Upper lobe of left lung (tissue), 6 donors: ENCODE results near the gene BABAM2. TPM values are rescaled to one million over a fixed set of nuclear protein-coding genes. Genes with fewer than 3 reads are reported as not detected.

Source experiments
- ATAC-seq, 2 donors: fragments of 200-7000 bp; cut with Tn5 transposase; one replicate each; pipeline ENCODE4 v1.9.1; 2022; ENCODE audit warnings: mild to moderate bottlenecking in 2 of 2, moderate library complexity in 2 of 2; ENCODE audit not compliant: low FRiP score in 2 of 2
- DNase-seq, 2 donors: peaks; one replicate each; pipeline ENCODE4 v3.0.0-alpha.2; 2019 to 2020
- H3K27ac ChIP-seq, 4 donors: fragments of 200-600 bp; sonication (generic); one replicate each; pipeline ENCODE4 v1.5.1; 2016 to 2019
- H3K27me3 ChIP-seq, 4 donors: fragments of 200-600 bp; sonication (generic); one replicate each; pipeline ENCODE4 v1.5.1; 2017 to 2019
- H3K36me3 ChIP-seq, 4 donors: fragments of 200-600 bp; sonication (generic); one replicate each; pipeline ENCODE4 v1.5.1; 2016 to 2019
- H3K4me1 ChIP-seq, 4 donors: fragments of 200-600 bp; sonication (generic); one replicate each; pipeline ENCODE4 v1.5.1; 2018 to 2019
- H3K4me3 ChIP-seq, 4 donors: fragments of 200-600 bp; sonication (generic); one replicate each; pipeline ENCODE4 v1.5.1; 2017 to 2019; ENCODE audit warnings: mild to moderate bottlenecking in 2 of 4, moderate library complexity in 1 of 4
- H3K9me3 ChIP-seq, 4 donors: fragments of 200-600 bp; sonication (generic); one replicate each; pipeline ENCODE4 v1.5.1; 2018 to 2019
- CTCF ChIP-seq, 6 experiments: fragments of 450-650 bp in 4 of 6; fragments of 200-600 bp in 2 of 6; sonication (generic) in 2 of 6; IDR thresholded peaks; one replicate each; pipeline ENCODE4 v1.5.1; 2016 to 2019; ENCODE audit warnings: antibody characterized with exemption in 6 of 6
- EP300 ChIP-seq, 4 donors: sonication (generic); formaldehyde crosslinking; IDR thresholded peaks; one replicate each; pipeline ENCODE4 v1.5.1; 2017; ENCODE audit warnings: antibody characterized with exemption in 4 of 4, control low read depth in 2 of 4
- POLR2A ChIP-seq, 4 donors: fragments of 450-650 bp; IDR thresholded peaks; one replicate each; pipeline ENCODE4 v1.5.1; 2016 to 2017; ENCODE audit warnings: antibody characterized with exemption in 4 of 4, mild to moderate bottlenecking in 2 of 4
- POLR2AphosphoS5 ChIP-seq, 2 donors: sonication (generic); formaldehyde crosslinking; IDR thresholded peaks; one replicate each; pipeline ENCODE4 v1.5.1; 2017; ENCODE audit warnings: antibody characterized with exemption in 2 of 2
- WGBS, 2 donors: methylation state at CpG; one replicate each; pipeline ENCODE4 v1.1.5; 2017 to 2018; 5-methylcytosine and 5-hydroxymethylcytosine counted together
- total RNA-seq, 6 donors: library from RNA; depleted of rRNA in 4 of 6; stranded (reverse); fragments of >200 nt in 4 of 6; gene quantifications; one replicate each; pipeline versions ENCODE4 v1.1.0 to v1.2.1, GENCODE V29; 2016 to 2021
- donor health status: DM: no; HTN: no; CAD: no; lungs with moderate emphysema.
- donor health status: DM: no; HTN: yes; CAD: no; lungs with severe emphysema.

The BABAM2 gene
- total RNA-seq, 6 donors from 2014 or later, result 23.0 to 44.0 (median 38.2) TPM

GRCh38 chr2:28049416-28049815 is 158.9 kb downstream of the BABAM2 start:
- Histone ChIP-seq H3K36me3 (no peaks in the 10 kb centered on the region), H3K27me3 (no peaks in the 10 kb centered on the region), H3K27ac (no peak overlapping the region), H3K9me3 (no peaks in the 10 kb centered on the region), H3K4me1 (peaks cover 13 to 28% (median 17%) of the 10 kb centered on the region in 4 donors), H3K4me3 (no peak overlapping the region)
- no peak for TF ChIP-seq EP300 (IDR thresholded peaks at IDR 0.05)
- 70 to 92% methylated on average over 1 of the region's 1 CpG for WGBS, 2 donors
- DNase-seq (no peak), ATAC-seq (no peak)

- peaks cover 13 to 28% (median 17%) of the 10 kb centered on the region in 4 donors for H3K4me1 ChIP-seq
- ATAC-seq (no peak), DNase-seq (no peak)
Observed at GRCh38 chr2:28049899-28050298, 159.4 kb downstream of the BABAM2 start.

GRCh38 chr2:28052691-28053090 is 162.2 kb downstream of the BABAM2 start:
- ATAC-seq (no peak), DNase-seq (no peak)
- 65 to 77% methylated on average over 1 of the region's 1 CpG for WGBS, 2 donors
- H3K4me3 ChIP-seq, result no peak overlapping the region
- H3K9me3 ChIP-seq, result no peaks in the 10 kb centered on the region
- no peaks in the 10 kb centered on the region for H3K36me3 ChIP-seq
- peaks cover 6 to 17% (median 8%) of the 10 kb centered on the region in 4 donors for H3K4me1 ChIP-seq
- no peaks in the 10 kb centered on the region for H3K27me3 ChIP-seq
- H3K27ac ChIP-seq, result no peak overlapping the region
- no peak for TF ChIP-seq POLR2A (IDR thresholded peaks at IDR 0.05)
- no peak for TF ChIP-seq CTCF (IDR thresholded peaks at IDR 0.05)
- no peak for TF ChIP-seq EP300 (IDR thresholded peaks at IDR 0.05)
- no peak for TF ChIP-seq POLR2AphosphoS5 (IDR thresholded peaks at IDR 0.05)

More at GRCh38 chr2:28049899-28050298, 159.4 kb downstream of the BABAM2 start:
- Histone ChIP-seq H3K4me3 (no peak overlapping the region), H3K27me3 (no peaks in the 10 kb centered on the region), H3K36me3 (no peaks in the 10 kb centered on the region), H3K9me3 (no peaks in the 10 kb centered on the region), H3K27ac (no peak overlapping the region)
- no peak for TF ChIP-seq POLR2A (IDR thresholded peaks at IDR 0.05)
- WGBS, 2 donors, result 69 to 93% methylated on average over 2 of the region's 2 CpGs

- DNase-seq (no peak), ATAC-seq (no peak)
- 83 to 85% methylated on average over 2 of the region's 2 CpGs for WGBS, 2 donors
- H3K9me3 ChIP-seq, result no peaks in the 10 kb centered on the region
- no peaks in the 10 kb centered on the region for H3K27me3 ChIP-seq
- no peak overlapping the region for H3K27ac ChIP-seq
- TF ChIP-seq POLR2A (IDR thresholded peaks at IDR 0.05) (no peak), POLR2AphosphoS5 (IDR thresholded peaks at IDR 0.05) (no peak), EP300 (IDR thresholded peaks at IDR 0.05) (no peak), CTCF (IDR thresholded peaks at IDR 0.05) (no peak)
- H3K4me1 ChIP-seq, result peaks cover 0 to 9% (median 4%) of the 10 kb centered on the region in 4 donors
- H3K4me3 ChIP-seq, result no peak overlapping the region
- H3K36me3 ChIP-seq, result no peaks in the 10 kb centered on the region
Observed at GRCh38 chr2:28053597-28053996, 163.1 kb downstream of the BABAM2 start.

- H3K27me3 ChIP-seq, result no peaks in the 10 kb centered on the region
- no peaks in the 10 kb centered on the region for H3K36me3 ChIP-seq
- no peak overlapping the region for H3K4me3 ChIP-seq
- DNase-seq (no peak), ATAC-seq (no peak)
- H3K4me1 ChIP-seq, result no peaks in the 10 kb centered on the region
- H3K9me3 ChIP-seq, result no peaks in the 10 kb centered on the region
- TF ChIP-seq EP300 (IDR thresholded peaks at IDR 0.05), result no peak
- TF ChIP-seq CTCF (IDR thresholded peaks at IDR 0.05), result no peak
- no peak for TF ChIP-seq POLR2AphosphoS5 (IDR thresholded peaks at IDR 0.05)
- no peak for TF ChIP-seq POLR2A (IDR thresholded peaks at IDR 0.05)
- H3K27ac ChIP-seq, result no peak overlapping the region
- WGBS, 2 donors, result 94 to 96% methylated on average over 1 of the region's 1 CpG
Observed at GRCh38 chr2:28054916-28055315, 164.4 kb downstream of the BABAM2 start.

GRCh38 chr2:28055325-28055970 is 164.9 kb downstream of the BABAM2 start:
- no peak overlapping the region for H3K4me3 ChIP-seq
- no peaks in the 10 kb centered on the region for H3K4me1 ChIP-seq
- H3K36me3 ChIP-seq, result no peaks in the 10 kb centered on the region
- ATAC-seq, result no peak
- no peak for DNase-seq
- no peaks in the 10 kb centered on the region for H3K27me3 ChIP-seq
- no peak for TF ChIP-seq EP300 (IDR thresholded peaks at IDR 0.05)
- TF ChIP-seq CTCF (IDR thresholded peaks at IDR 0.05), result no peak
- no peak for TF ChIP-seq POLR2A (IDR thresholded peaks at IDR 0.05)
- no peak for TF ChIP-seq POLR2AphosphoS5 (IDR thresholded peaks at IDR 0.05)
- H3K9me3 ChIP-seq, result no peaks in the 10 kb centered on the region
- no peak overlapping the region for H3K27ac ChIP-seq
